ENCODE data around the gene HS6ST2. TPM values are rescaled to one million over a fixed set of nuclear protein-coding genes. Genes with fewer than 3 reads are reported as not detected.
"Not testable (repeated sequence)": the region's sequence is repeated elsewhere in the genome, so short reads cannot be mapped to it uniquely, and the experiment has no call there.

Gene HS6ST2
- total RNA-seq, 1 donor from 2014 or later: 6.8 TPM

DNA sequence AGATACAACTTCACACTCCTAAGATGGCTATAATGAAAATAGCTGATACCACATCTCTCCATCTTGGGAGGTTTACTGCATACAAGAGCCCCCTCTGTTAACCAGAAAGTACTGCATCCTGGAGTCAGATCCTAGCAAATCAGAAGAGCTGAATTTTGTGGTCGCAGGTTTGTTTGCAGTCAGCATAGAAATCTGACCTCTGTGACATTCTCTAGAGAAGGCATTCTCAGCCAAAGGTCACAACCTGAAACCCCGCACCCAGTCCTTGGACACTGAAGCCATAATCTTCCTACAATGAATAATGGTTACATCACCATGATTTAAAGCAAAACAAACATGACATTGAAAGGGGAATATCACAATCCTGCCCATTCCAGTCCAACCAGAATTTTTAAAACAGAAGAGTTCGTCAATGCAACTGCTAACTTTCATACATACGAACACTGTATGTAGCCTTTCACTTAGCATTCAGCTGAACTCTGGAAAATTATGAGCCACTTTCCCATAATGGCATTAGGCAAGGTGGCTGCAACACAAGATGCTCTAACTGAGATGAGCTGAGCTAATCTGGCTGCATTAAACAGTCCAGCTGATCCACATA lies 17.6 kb downstream of the HS6ST2 start:
- no peak for DNase-seq (ENCODE audit: low spot score)

DNA sequence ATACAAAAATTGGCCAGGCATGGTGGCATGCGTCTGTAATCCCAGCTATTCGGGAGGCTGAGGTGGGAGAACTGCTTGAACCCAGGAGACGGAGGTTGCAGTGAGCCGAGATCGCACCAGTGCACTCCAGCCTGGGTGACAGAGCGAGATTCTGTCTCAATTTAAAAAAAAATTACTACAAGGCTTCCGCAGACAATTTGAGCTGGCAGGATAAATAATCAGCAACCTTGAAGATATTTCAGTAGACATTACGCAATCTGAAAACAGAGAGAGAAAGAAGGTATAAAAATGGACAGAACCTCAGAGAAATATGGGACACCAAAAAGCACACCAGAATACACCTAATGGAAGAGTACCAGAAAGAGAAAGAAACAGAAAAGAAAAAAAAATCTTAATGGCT lies 25.3 kb downstream of the HS6ST2 start:
- DNase-seq (ENCODE audit: low spot score): no peak

DNA sequence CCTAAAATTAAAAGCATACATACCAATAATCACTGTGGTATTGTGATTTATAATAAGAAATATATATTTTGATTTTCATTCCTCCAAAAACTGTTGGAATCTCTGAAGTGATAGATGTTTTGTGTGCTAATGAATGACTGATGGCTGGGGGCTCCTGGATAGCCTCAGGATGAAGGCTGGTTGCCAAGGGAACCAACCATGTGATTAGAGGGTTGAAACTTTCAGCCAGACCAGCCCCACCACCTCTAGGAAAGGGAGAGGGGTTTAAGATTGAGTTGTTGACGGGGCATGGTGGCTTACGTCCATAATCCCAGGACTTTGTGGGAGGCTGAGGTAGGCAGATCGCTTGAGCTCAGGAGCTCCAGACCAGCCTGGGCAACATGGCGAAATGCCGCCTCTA lies 34.0 kb downstream of the HS6ST2 start:
- DNase-seq (ENCODE audit: low spot score): no peak

DNA sequence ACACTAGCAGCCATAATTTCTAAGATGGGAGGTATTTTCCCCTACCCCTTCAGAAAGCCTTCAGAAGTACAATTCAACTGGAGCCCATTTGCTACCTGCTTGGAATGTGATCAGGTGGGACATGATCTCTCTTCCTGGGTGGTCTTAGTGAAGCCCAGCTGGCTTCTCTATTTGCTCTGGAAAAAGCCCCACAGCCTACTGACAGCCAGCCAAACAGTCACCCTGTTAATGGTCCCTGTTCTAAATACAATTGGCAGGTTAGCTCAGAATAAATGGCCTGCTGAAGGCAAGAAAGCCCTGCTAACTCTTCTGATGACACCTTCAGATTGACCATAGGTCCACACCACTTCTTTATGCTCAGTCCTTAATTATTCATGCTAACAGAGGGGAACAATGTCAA lies 39.9 kb downstream of the HS6ST2 start:
- no peak for DNase-seq (ENCODE audit: low spot score)

DNA sequence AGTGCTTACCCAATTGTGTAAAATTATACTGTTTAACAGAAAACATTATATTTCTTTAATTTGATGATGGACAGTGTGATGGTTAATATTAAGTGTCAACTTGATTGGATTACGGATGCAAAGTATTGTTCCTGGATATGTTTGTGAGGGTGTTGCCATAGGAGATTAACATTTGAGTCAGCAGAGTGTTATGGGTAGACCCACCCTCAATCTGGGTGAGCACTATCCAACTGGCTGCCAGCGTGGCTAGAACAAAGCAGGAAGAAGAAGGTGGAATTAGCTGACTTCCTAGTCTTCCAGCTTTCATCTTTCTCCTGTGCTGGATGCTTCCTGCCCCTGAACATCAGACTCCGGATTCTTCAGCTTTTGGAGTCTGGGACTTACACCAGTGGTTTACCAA lies 42.1 kb downstream of the HS6ST2 start:
- no peak for DNase-seq (ENCODE audit: low spot score)

DNA sequence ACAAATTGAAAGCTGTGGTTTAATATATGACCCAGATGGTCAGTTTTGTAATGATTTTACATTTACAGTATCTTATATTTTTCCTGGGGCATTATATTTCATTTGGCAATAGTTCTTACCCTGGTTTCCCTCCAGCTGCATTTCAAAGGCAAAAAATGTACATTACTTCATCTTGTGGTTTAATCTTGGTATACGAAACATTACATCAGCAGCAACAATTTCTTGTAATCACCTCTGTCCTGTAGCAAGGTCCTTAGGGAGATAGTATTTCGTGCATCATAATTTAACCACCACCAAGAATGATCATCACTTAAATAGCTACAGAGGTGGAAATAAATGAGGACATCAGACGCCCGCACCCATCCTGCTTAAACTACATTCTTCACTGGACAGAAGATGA lies 48.8 kb downstream of the HS6ST2 start:
- DNase-seq (ENCODE audit: low spot score): no peak

DNA sequence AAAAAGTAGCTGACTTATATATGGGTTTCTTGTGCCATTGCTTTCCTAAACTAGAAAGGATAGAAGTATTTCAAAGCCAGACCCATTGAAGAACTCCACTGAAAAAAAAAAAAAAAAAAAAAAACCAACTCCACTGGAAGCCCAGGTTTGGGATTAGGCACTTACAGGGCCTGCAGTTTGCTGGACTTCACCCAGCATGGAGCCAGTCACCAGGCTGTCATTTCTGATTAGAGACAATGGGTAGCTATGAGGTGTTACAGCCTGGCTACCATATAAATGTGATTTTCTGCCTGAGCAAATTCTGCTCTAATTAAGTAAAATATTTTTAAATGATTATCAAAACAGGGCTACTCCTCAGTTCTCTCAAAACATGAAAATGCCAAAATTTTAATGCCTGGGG lies 49.5 kb downstream of the HS6ST2 start:
- no peak for DNase-seq (ENCODE audit: low spot score)

DNA sequence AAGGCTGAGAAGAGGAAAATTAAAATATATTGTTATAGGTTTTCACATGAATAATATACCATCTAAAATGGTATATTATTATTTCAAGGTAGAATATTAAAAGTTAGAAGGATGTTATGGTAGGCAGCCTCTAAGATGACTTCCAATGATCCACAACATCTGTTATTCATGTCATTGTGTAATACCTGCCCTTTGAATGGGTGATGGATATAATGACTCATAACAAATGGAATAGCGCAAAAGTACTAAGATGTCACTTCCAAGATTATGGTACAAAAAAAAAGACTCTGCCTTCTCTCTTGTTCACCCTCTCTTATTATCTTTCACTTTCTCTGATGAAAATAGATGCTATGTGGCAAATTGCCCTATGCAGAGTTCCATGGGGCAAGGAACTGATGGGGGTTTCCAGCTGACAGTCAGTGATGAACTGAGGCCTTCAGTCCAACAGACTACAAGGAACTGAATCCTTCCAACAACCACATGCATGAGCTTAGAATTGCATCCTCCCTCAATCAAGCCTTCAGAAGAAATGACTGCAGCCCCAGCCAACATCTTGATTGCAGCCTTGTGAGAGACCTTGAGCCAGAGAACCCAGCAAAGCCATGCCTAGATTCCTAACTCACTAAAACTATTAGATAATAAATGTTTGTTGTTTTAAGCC lies 57.7 kb downstream of the HS6ST2 start:
- DNase-seq (ENCODE audit: low spot score): no peak

DNA sequence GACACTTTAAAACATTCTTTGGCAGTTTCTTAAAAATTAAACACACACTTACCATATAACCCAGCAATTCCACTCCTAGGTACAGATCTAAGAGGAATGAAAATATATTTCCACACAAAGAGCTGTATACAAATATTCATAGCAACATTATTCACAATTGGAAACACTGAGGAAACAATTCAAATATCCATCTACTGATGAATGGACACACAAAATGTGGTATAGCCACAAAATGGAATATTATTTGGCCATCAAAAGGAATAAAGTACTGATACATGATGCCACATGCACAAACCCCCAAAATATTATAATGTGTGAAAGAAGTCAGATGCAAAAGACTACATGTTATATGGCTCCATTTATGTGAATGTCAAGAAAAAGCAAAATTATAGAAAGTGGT lies 70.9 kb downstream of the HS6ST2 start:
- DNase-seq (ENCODE audit: low spot score): no peak

DNA sequence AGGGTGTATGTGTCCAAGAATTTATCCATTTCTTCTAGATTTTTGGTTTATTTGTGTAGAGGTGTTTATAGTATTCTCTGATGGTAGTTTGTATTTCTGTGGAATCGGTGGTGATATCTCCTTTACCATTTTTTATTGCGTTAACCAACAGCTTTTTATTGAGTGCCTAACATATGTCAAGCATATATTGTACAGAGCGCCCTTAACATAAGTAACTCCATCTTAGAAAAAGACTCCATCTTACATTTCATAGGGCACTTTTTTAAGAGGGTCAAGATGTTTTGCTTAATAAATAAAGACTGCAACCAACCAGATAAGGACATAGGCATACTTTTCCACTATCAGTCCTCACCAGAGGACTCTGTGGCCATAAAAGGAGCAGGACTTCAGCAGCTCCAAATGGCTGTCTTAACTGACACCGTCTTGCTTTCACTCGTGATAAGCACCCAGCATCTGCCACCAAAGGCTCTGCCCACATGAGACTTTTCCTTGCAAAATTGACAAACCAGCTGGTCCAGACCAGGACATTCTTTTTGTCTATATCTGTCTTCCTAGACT lies 75.0 kb downstream of the HS6ST2 start:
- DNase-seq (ENCODE audit: low spot score): no peak

DNA sequence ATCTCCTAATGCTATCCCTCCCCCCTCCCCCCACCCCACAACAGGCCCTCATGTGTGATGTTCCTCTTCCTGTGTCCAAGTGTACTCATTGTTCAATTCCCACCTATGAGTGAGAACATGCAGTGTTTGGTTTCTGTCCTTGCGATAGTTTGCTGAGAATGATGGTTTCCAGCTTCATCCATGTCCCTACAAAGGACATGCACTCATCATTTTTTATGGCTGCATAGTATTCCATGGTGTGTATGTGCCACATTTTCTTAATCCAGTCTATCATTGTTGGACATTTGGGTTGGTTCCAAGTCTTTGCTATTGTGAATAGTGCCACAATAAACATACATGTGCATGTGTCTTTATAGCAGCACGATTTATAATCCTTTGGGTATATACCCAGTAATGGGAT lies 77.7 kb downstream of the HS6ST2 start:
- not testable (repeated sequence) for DNase-seq (ENCODE audit: low spot score)

DNA sequence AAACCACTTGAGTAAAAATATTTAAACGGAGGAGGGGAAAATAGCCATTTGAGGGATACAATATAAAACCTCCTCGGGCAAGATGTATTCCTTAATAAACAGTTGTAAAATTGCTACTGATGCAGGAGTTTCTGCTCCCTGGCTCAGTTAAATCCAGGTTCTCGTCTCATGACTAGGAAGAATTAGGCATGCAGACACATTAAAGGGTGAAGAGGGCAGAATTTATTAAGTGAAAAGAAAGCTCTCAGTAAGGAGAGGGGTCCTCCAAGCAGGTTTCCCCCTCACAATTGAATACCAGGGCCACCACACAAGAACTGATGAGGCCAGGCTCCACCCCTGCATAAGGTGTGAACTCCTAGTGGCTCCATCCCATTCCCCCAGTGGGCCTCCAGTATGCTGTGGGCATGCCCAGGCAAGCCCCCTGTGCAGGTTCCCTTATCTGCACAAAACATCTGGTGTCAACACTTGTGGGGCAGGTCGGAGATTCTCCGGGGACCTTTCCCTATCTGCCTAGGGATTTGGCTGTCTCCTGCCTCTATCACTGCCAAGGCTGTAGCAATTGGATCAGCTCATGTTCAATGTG lies 80.4 kb downstream of the HS6ST2 start:
- no peak for DNase-seq (ENCODE audit: low spot score)

DNA sequence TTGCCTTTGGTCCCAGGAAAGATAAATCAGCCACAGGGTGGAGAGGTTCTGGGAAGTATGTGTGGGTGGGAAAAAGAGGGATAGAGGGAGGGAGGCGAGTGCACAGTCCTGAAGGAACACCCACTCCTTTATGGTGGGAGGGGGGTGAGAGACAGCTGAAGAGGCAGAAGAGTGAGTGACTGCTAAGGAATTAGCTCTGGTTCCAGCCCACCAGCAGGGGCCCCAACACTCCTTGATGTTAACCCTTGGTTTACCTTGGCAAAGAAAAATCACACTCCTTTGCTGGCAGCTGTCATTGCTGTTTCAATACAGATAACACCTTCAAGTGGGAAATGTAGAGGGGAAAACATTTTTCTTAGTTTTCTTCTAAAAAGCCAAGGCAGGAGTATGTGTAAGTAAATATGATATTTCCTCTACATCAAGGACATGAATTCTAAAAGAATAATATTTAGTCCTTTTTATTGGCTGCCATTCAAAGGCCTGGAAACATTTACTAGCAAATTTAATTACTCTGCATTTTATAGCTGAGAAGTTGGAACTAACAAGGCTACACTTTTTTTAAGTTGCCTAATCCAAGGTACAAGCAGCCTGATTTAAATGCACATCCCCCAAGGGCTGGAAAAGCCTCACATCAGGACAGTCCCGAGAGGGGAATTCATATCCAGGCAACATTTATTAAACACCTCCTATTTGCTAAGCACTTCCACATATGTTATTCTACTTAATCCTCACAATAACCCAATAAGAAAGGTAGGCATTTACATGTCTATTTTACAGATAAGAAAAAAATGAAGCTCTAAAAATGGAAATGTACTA lies 81.7 kb downstream of the HS6ST2 start:
- DNase-seq (ENCODE audit: low spot score): no peak

DNA sequence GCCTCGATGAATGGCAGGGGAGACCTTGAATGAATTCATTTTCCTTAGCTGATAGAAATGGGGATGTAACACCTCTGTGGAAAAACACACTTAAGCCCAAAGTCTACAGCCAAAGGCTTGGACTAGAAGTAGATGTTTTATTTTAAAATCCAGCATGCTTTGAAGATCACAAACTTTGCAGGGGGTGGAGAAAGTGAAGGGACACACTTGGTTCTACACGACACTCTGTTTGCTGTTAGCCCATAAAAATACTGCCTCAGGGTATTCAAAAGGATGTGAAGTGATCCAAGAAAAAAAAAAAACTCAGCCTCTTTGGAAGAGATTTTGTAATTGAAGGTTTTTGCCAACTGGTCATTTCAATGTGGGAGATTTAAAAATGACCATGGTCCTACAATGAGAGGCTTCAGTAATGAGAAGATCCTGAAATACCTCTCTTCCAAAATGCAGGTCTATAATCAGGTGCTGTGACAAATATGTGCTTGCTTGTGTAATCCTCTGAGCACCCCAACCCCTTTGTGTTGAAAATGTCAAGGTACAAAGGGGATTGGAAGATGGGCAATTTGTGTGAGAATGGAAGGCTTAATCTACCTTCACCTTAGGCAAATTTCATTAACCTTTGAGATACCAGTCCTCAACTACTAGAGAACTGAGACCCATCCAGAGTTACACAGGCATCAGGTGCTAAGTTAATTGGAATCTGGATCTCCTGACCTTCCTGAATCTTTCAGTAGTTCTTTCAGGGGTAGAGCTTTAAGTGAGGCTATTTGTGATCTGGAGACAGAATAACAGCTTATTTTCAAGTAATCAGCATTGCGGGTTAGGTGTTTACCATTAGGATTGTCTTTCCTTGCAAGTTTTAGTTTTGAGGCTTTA lies 82.5 kb downstream of the HS6ST2 start:
- DNase-seq (ENCODE audit: low spot score): no peak

DNA sequence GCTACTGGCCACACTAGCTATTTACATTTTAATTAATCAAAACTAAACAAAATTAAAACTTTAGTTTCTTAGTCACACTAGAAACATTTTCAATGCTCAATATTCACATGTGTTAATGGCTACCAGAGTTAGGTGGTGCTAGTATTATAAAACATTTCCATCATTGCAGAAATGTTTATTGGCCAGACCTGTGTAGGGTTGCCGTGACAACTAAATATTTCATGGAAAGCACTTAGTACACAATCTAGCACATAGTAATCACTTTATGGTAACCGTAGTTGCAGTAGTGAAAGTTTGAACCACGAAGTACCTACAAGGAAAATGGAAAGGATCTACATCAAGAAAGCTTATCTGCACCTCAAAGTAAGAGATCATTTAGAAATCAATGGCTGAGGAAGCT lies 95.9 kb downstream of the HS6ST2 start:
- no peak for DNase-seq (ENCODE audit: low spot score)

DNA sequence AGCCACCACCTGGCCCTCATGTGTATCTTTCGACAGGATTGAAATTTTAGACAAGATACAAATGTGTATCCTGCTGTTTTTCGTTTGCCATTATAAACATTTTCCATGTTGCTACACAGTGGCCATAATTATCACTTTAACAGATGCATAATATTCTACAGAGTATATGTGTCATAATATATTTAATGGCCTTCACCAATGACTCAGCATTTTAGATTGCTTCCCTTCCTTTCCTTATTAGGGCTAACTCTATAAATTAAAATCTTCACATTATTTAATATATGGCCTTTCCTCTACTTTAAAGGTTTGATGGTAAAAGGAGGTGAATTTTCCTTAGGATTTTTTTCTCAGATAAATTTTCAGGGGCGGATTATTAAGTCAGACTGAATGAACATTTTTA lies 97.4 kb downstream of the HS6ST2 start:
- DNase-seq (ENCODE audit: low spot score): no peak

DNA sequence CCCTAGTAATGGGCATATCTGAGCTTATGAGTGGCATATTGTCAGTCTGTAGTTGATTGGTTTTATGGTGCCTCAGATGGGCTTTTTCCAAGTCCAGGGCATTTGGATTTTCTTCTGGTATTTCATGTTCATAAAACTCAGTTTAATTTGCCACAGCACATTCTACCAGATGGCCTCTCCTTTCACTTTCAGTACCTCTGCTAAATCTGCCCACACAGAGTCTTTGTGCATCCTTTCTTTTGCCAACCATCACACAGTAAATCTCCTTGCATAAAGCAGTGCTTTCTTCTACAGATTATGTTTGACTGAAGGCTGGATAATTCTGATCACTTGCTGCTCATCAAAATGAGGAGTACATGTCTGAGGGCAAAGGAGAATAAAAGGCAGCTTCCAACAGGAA lies 98.2 kb downstream of the HS6ST2 start:
- DNase-seq (ENCODE audit: low spot score): no peak

DNA sequence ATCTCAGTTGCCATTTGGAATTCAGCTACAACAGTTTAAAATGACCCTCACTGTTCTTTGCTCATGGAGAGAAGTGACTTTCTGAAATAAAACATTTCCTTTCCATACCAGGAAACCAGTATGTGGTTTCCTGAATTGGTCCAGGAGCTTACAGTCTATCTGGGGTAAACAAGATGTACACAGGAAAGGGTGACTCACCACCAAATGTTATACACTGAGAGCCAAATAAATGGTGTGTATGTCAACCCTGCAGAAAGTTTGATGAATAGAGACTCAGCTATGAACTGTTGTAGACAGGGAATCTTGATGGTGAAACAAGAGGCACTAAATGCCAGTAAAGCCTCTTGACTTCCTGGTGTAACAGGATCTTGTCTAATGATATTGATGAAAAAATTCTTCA lies 100.4 kb downstream of the HS6ST2 start:
- no peak for DNase-seq (ENCODE audit: low spot score)

DNA sequence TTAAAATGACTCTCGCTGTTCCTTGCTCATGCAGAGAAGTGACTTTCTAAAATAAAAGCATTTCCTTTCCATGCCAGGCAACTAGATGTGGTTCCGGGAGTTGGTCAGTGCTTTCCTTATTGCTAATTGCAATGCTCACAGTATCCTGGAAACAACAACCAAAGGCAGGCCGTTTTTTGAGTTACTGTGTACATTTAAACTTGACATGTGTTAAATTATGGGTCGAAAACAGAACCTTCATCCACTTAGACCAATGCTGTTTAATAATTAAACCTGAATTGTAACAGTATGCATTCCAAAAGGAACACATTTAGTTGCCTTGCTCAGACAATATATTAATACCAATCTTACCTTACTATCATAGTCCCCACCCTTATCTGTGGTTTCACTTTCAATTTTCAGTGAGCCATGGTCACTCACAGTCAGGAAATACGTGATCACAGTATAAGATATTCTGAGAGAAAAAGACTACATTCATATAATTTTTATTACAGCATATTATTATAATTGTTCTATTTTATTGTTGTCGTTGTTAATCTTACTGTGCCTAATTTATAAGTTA lies 102.6 kb downstream of the HS6ST2 start:
- no peak for DNase-seq (ENCODE audit: low spot score)

DNA sequence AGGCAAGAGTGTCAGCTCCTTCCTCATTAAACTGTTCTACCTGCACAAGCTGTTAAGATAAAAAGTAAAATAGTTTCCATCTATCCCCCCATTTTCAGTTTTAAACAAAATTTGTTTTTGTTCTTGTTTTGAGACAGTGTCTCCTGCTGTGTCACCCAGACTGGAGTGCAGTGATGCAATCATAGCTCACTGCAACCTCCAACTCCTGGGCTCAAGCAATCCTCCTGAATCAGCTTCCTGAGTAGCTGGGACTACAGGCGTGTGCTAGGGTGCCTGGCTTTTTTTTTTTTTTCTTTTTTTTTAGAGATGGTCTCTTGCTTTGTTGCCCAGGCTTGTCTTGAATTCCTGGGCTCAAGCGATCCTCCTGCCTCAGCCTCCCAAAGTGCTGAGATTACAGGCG lies 105.4 kb downstream of the HS6ST2 start:
- DNase-seq (ENCODE audit: low spot score): no peak

DNA sequence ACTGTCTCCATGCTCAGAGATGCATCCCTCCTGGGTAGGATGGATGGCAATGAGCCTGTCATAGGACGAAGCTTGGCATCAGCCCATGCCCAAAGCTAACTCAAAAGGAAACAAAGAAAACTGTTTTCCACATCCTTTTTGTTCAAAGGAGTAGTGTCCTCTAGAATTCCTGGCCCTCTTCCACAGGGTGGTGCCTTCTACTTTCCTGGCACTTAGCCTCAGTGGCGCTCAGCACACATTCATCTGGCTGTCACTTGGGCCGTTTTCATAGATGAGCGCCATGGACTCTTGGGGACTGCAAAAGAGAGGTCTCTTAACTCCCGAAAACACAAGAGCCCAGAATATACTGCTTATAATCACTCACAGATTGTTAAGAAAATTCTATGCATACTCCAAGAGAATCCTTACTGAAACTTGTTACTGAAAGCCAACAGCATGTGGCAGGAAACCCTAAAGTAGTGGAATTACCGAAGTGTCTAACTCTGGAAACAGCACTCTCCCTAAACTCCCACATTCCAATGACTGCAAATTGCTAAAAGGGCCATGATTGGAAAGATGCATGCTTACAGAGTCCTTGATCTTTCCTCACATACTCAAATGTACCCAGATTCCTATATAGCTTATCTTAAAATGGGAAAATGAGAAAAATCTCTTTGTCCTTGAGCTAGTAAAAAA lies 110.0 kb downstream of the HS6ST2 start:
- DNase-seq (ENCODE audit: low spot score): no peak
